ENCODE results near the gene CCSER2. TPM values are rescaled to one million over a fixed set of nuclear protein-coding genes. Genes with fewer than 3 reads are reported as not detected.

CCSER2 gene, protein sequence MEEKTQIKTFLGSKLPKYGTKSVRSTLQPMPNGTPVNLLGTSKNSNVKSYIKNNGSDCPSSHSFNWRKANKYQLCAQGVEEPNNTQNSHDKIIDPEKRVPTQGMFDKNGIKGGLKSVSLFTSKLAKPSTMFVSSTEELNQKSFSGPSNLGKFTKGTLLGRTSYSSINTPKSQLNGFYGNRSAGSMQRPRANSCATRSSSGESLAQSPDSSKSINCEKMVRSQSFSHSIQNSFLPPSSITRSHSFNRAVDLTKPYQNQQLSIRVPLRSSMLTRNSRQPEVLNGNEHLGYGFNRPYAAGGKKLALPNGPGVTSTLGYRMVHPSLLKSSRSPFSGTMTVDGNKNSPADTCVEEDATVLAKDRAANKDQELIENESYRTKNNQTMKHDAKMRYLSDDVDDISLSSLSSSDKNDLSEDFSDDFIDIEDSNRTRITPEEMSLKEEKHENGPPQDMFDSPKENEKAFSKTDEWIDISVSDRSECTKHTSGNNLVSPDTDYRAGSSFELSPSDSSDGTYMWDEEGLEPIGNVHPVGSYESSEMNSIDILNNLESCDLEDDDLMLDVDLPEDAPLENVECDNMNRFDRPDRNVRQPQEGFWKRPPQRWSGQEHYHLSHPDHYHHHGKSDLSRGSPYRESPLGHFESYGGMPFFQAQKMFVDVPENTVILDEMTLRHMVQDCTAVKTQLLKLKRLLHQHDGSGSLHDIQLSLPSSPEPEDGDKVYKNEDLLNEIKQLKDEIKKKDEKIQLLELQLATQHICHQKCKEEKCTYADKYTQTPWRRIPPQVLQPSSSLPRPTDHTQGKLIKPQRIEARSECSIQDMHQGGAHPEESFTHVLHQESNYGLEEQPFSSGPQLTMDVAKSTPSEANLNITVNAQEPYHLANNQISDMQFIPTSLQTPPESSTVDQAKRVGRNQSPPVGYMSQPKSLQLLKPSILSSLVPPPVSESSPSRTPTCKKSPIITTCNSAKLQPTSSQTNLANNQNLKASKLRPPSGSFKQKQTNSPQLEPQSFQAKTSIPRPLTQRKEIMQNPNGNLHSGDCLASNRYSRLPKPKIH
- total RNA-seq, result 13.8 and 18.4 TPM in 2 replicates

GRCh38 chr10:84328418-84329195 is at the start of gene CCSER2:
Gene CCSER2, plus strand, starts transcription at chr10:84328589. Its CDS starts 42,464 bp downstream, at chr10:84371053.

Other genes starting within 250 kb of the CCSER2 start
- 151 and 159 TPM in 2 replicates for gene GHITM, start 189.1 kb upstream of the CCSER2 start, total RNA-seq
- 44.5 and 87.7 TPM in 2 replicates for gene GPR15LG, start 154.8 kb upstream of the CCSER2 start, total RNA-seq
- gene CDHR1, start 134.1 kb upstream of the CCSER2 start, total RNA-seq, result 1.5 and 3.9 TPM in 2 replicates
- gene LRIT2, start 103.0 kb upstream of the CCSER2 start, total RNA-seq, result not detected in 2 replicates
- gene LRIT1, start 87.0 kb upstream of the CCSER2 start, total RNA-seq, result not detected in 2 replicates
- gene RGR, start 83.5 kb upstream of the CCSER2 start, total RNA-seq, result not detected in 2 replicates

Measured in airway epithelial cell (primary cell).